GM12878 (cell line): ENCODE measurements around the gene TRIM26.

Experiments
- JUND ChIP-seq: IDR thresholded peaks from 2 replicates; pipeline ENCODE4 v1.6.1; 2012; ENCODE audit warnings: low read depth, mild to moderate bottlenecking, low read length, improper control_type of control experiment, moderate library complexity
- TAF1 ChIP-seq: IDR thresholded peaks from 2 replicates; pipeline ENCODE4 v1.6.1; 2011; ENCODE audit warnings: mild to moderate bottlenecking, low read depth, low read length, borderline replicate concordance
- TCF3 ChIP-seq: IDR thresholded peaks from 2 replicates; pipeline ENCODE4 v1.6.1; 2012; ENCODE audit warnings: low read depth, mild to moderate bottlenecking, low read length, borderline replicate concordance; ENCODE audit not compliant: insufficient read depth
- ZBED1 ChIP-seq: IDR thresholded peaks from 2 replicates; pipeline ENCODE4 v1.6.1; 2016; ENCODE audit warnings: borderline replicate concordance
- TF ChIP-seq, protein P1 (sequence below), 3 experiments: IDR thresholded peaks in 2 of 3; conservative IDR thresholded peaks in 1 of 3; 2 replicates each; pipeline ENCODE4 v1.5.1; 2011; ENCODE audit warnings: low read depth in 3 of 3, low read length in 3 of 3, mild to moderate bottlenecking in 3 of 3, control low read depth in 2 of 3, moderate library complexity in 2 of 3, inconsistent platforms in 1 of 3, mixed read lengths in 1 of 3; ENCODE audit not compliant: control insufficient read depth in 2 of 3, insufficient read depth in 1 of 3; ENCODE audit errors: extremely low read depth in 1 of 3
- TF ChIP-seq, protein P2 (sequence below): IDR thresholded peaks from 2 replicates; pipeline ENCODE4 v1.6.1; 2012; ENCODE audit warnings: low read depth, low read length, improper control_type of control experiment

DNA sequence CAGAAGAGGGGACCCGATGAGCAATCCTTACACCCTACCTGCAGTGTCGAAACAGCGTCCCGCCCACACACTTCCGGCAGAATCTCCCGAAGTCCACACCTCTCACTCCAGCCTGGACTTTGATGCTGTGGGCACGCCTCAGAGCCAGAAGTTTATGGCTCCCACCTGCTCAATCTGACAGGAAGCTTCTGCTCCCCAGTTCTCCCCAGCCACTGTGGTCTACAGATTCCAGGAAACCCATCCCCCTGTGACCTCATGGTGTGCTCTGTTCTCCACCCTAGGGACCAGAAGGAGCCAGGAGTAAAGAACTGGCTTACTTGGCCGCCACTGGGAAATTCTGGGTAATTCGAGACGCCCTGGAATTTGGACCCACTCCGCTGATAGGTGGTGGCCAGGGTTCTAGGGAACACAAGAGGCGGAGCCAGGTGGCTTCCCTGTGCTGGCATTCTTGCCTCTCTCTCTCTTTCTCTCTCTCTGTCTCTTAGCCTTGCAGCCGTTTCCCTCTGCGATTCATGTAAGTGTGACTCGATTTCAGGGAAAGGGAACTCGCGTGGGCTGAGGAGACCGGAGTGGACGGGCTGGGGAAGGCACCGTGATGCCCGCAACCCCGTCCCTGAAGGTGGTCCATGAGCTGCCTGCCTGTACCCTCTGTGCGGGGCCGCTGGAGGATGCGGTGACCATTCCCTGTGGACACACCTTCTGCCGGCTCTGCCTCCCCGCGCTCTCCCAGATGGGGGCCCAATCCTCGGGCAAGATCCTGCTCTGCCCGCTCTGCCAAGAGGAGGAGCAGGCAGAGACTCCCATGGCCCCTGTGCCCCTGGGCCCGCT is 49.9 kb downstream of the TRIM26 start, which contains the start of gene TRIM15:
- no peak for TF ChIP-seq TCF3
- TF ChIP-seq ZBED1, result no peak
- TF ChIP-seq, protein P1, sequence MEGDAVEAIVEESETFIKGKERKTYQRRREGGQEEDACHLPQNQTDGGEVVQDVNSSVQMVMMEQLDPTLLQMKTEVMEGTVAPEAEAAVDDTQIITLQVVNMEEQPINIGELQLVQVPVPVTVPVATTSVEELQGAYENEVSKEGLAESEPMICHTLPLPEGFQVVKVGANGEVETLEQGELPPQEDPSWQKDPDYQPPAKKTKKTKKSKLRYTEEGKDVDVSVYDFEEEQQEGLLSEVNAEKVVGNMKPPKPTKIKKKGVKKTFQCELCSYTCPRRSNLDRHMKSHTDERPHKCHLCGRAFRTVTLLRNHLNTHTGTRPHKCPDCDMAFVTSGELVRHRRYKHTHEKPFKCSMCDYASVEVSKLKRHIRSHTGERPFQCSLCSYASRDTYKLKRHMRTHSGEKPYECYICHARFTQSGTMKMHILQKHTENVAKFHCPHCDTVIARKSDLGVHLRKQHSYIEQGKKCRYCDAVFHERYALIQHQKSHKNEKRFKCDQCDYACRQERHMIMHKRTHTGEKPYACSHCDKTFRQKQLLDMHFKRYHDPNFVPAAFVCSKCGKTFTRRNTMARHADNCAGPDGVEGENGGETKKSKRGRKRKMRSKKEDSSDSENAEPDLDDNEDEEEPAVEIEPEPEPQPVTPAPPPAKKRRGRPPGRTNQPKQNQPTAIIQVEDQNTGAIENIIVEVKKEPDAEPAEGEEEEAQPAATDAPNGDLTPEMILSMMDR (IDR thresholded peaks at IDR 0.05 in 2 of 3, conservative IDR thresholded peaks at IDR 0.05 in 1 of 3; ENCODE audit: control insufficient read depth in 2 of 3, extremely low read depth in 1 of 3, insufficient read depth in 1 of 3, low read depth in 3 of 3, low read length in 3 of 3), result no peak
- TF ChIP-seq JUND, result no peak
- TF ChIP-seq, protein P2, sequence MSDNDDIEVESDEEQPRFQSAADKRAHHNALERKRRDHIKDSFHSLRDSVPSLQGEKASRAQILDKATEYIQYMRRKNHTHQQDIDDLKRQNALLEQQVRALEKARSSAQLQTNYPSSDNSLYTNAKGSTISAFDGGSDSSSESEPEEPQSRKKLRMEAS, result no peak
- no peak for TF ChIP-seq TAF1
